Smooth muscle cell (in vitro differentiated cells): Measurements from ENCODE around the gene TAPT1. TPM values are rescaled to one million over a fixed set of nuclear protein-coding genes. Genes with fewer than 3 reads are reported as not detected.

ENCODE experiments used
- DNase-seq: peaks from one replicate; lab custom pipeline; 2025; ENCODE audit not compliant: unreplicated experiment; lab: John Stamatoyannopoulos, UW
- H2AFZ ChIP-seq: fragments of 200-600 bp; sonication (generic); 2 replicates; pipeline ENCODE4 v1.6.0; 2016; ENCODE audit warnings: antibody characterized with exemption, low read depth, mild to moderate bottlenecking
- H3F3A ChIP-seq: fragments of 200-600 bp; sonication (generic); 2 replicates; pipeline ENCODE4 v1.6.0; 2017; ENCODE audit warnings: antibody characterized with exemption, low read depth
- H3K27ac ChIP-seq: fragments of 200-600 bp; sonication (generic); 2 replicates; pipeline ENCODE4 v1.5.1; 2016; ENCODE audit warnings: low read depth, mild to moderate bottlenecking
- H3K27me3 ChIP-seq: fragments of 200-600 bp; sonication (generic); 2 replicates; pipeline ENCODE4 v1.6.1; 2016; ENCODE audit warnings: low read depth, mild to moderate bottlenecking
- H3K36me3 ChIP-seq: fragments of 200-600 bp; sonication (generic); 2 replicates; pipeline ENCODE4 v1.5.1; 2016; ENCODE audit warnings: low read depth
- H3K4me1 ChIP-seq: fragments of 200-600 bp; sonication (generic); 2 replicates; pipeline ENCODE4 v1.5.1; 2016; ENCODE audit warnings: low read depth
- H3K4me2 ChIP-seq: fragments of 200-600 bp; sonication (generic); 2 replicates; pipeline ENCODE4 v1.6.0; 2016; ENCODE audit warnings: mild to moderate bottlenecking
- H3K4me3 ChIP-seq: fragments of 200-600 bp; sonication (generic); 2 replicates; pipeline ENCODE4 v1.5.1; 2016; ENCODE audit warnings: mild to moderate bottlenecking
- H3K79me2 ChIP-seq: fragments of 200-600 bp; sonication (generic); 2 replicates; pipeline ENCODE4 v1.6.0; 2016; ENCODE audit warnings: low read depth, mild to moderate bottlenecking
- H3K9ac ChIP-seq: fragments of 200-600 bp; sonication (generic); 2 replicates; pipeline ENCODE4 v1.6.0; 2016; ENCODE audit warnings: low read depth
- H3K9me3 ChIP-seq: fragments of 200-600 bp; sonication (generic); replicated peaks from 2 replicates; pipeline ENCODE4 v1.5.1; 2016; ENCODE audit warnings: low read depth
- H4K20me1 ChIP-seq: fragments of 200-600 bp; sonication (generic); 2 replicates; pipeline ENCODE4 v1.6.0; 2016; ENCODE audit warnings: low read depth
- CTCF ChIP-seq: fragments of 200-600 bp; sonication (generic); IDR thresholded peaks from 2 replicates; pipeline ENCODE4 v1.5.1; 2017; ENCODE audit warnings: borderline replicate concordance, mild to moderate bottlenecking, antibody characterized with exemption; ENCODE audit not compliant: insufficient read depth, poor library complexity, severe bottlenecking
- WGBS: methylation state at CpG from one replicate; pipeline ENCODE4 v1.1.7; 2016; ENCODE audit warnings: low lambda C conversion rate; 5-methylcytosine and 5-hydroxymethylcytosine counted together
- polyA plus RNA-seq: library from polyadenylated mRNA; unstranded; fragments of >200 nt; fragmentation: Nextera tagmentation; extraction: Ambion mirVana; gene quantifications from 2 replicates; pipeline ENCODE4 v1.2.1, GENCODE V29; 2016
- total RNA-seq: library from RNA; depleted of rRNA; stranded (reverse); fragments of >200 nt; gene quantifications from 2 replicates; pipeline ENCODE4 v1.2.3, GENCODE V29; 2014

TAPT1 gene
- total and polyA plus RNA-seq, 2 experiments from 2014 or later, result 7.9 to 12.9 TPM

- Histone ChIP-seq H2AFZ (no peak overlapping the region), H3K36me3 (no peaks in the 10 kb centered on the region), H3K4me1 (no peaks in the 10 kb centered on the region), H3K9me3 (no peaks in the 10 kb centered on the region), H3K9ac (no peak overlapping the region), H3K4me2 (no peak overlapping the region), H3F3A (no peaks in the 10 kb centered on the region), H3K79me2 (no peaks in the 10 kb centered on the region), H3K4me3 (no peak overlapping the region), H4K20me1 (no peaks in the 10 kb centered on the region), H3K27me3 (no peaks in the 10 kb centered on the region), H3K27ac (no peak overlapping the region)
- WGBS, result 96% methylated on average over 6 of the region's 6 CpGs
- no peak for DNase-seq
- no peak for TF ChIP-seq CTCF
Measured at GRCh38 chr4:16176621-16177020, 49.6 kb downstream of the TAPT1 start.

DNA sequence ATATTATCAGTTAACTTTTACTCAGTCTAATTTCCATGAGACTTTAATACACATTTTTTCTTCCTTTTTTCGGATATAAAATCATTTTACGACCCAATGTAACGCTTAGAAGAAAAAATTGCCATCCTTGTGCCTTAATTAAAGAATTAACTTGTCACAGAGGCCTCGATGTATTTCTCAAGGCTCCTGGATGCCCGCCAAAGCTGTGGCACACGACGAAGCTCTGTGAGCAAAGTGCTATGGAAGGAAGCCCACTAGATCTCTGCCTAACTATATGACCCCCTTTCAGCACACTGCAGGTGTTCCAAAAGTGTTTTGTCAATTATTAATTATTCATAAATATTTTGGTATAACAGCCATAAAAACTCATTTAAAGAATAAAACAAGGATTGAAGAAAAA lies 54.4 kb downstream of the TAPT1 start:
- Histone ChIP-seq H3K4me1 (no peaks in the 10 kb centered on the region), H3K36me3 (peaks cover 7% of the 10 kb centered on the region), H3K27me3 (no peaks in the 10 kb centered on the region), H3K9ac (no peak overlapping the region), H3K9me3 (no peaks in the 10 kb centered on the region), H3K79me2 (no peaks in the 10 kb centered on the region), H2AFZ (no peak overlapping the region), H3K27ac (no peak overlapping the region), H3F3A (no peaks in the 10 kb centered on the region), H3K4me2 (no peak overlapping the region), H4K20me1 (no peaks in the 10 kb centered on the region), H3K4me3 (no peak overlapping the region)
- WGBS, result 98% methylated on average over 7 of the region's 7 CpGs
- no peak for DNase-seq
- TF ChIP-seq CTCF, result no peak

DNA sequence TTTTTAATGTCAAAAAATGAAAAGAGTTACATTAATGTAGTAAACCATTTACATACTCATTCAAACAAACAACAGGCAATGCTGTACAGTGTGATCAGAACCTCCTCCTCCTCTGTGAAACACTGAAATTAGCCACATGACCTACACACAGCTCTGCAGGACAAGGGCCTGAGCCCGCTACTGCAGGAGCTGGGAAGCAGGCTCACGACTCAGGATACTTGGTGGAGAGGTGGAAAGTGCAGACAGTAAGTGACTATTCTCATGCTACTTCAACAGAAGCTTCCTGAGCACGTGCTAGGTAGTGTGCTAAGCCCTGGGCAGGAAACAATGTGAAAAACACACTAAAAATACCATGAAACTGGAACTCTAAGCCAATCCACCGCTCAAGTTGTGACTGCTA lies 56.8 kb downstream of the TAPT1 start:
- H3K4me2 ChIP-seq, result no peak overlapping the region
- H3K9me3 ChIP-seq, result no peaks in the 10 kb centered on the region
- H2AFZ ChIP-seq, result no peak overlapping the region
- no peaks in the 10 kb centered on the region for H4K20me1 ChIP-seq
- no peak overlapping the region for H3K9ac ChIP-seq
- peaks cover 7% of the 10 kb centered on the region for H3K36me3 ChIP-seq
- no peaks in the 10 kb centered on the region for H3K27me3 ChIP-seq
- no peak overlapping the region for H3K27ac ChIP-seq
- H3F3A ChIP-seq, result no peaks in the 10 kb centered on the region
- no peaks in the 10 kb centered on the region for H3K79me2 ChIP-seq
- WGBS, result 88% methylated on average over 4 of the region's 4 CpGs
- no peak for DNase-seq
- H3K4me1 ChIP-seq, result no peaks in the 10 kb centered on the region
- no peak overlapping the region for H3K4me3 ChIP-seq
- TF ChIP-seq CTCF, result no peak

GRCh38 chr4:16168710-16169388 lies 57.4 kb downstream of the TAPT1 start:
- no peaks in the 10 kb centered on the region for H4K20me1 ChIP-seq
- peaks cover 7% of the 10 kb centered on the region for H3K36me3 ChIP-seq
- H3K4me3 ChIP-seq, result no peak overlapping the region
- H3K27me3 ChIP-seq, result no peaks in the 10 kb centered on the region
- H2AFZ ChIP-seq, result no peak overlapping the region
- H3K4me2 ChIP-seq, result no peak overlapping the region
- DNase-seq, result no peak
- H3K9ac ChIP-seq, result no peak overlapping the region
- H3F3A ChIP-seq, result no peaks in the 10 kb centered on the region
- TF ChIP-seq CTCF, result no peak
- H3K27ac ChIP-seq, result no peak overlapping the region
- H3K4me1 ChIP-seq, result no peaks in the 10 kb centered on the region
- 91% methylated on average over 3 of the region's 3 CpGs for WGBS
- no peaks in the 10 kb centered on the region for H3K79me2 ChIP-seq
- H3K9me3 ChIP-seq, result no peaks in the 10 kb centered on the region
